Breast epithelium (tissue), 4 donors: Measurements from ENCODE around the gene NOL9. TPM values are rescaled to one million over a fixed set of nuclear protein-coding genes. Genes with fewer than 3 reads are reported as not detected.

Source experiments
- DNase-seq, 2 donors: peaks; one replicate each; pipeline ENCODE4 v3.0.0-alpha.2; 2019; ENCODE audit warnings: low spot score in 2 of 2
- H3K27ac ChIP-seq, 2 donors: fragments of 200-600 bp; sonication (generic) in 1 of 2; one replicate each; pipeline ENCODE4 v1.5.1; 2016 to 2019; ENCODE audit warnings: mild to moderate bottlenecking in 1 of 2
- H3K27me3 ChIP-seq, 2 donors: fragments of 200-600 bp; sonication (generic) in 1 of 2; one replicate each; pipeline versions ENCODE4 v1.5.1 to v1.6.0; 2017 to 2019; ENCODE audit warnings: control low read depth in 1 of 2, mild to moderate bottlenecking in 1 of 2
- H3K36me3 ChIP-seq: fragments of 200-600 bp; one replicate; pipeline ENCODE4 v1.5.1; 2019
- H3K4me1 ChIP-seq, 2 donors: fragments of 200-600 bp; sonication (generic); one replicate each; pipeline ENCODE4 v1.5.1; 2016 to 2019; ENCODE audit warnings: control low read depth in 1 of 2
- H3K4me3 ChIP-seq, 3 donors: fragments of 200-600 bp; sonication (generic); 1 replicate in 2 of 3; 2 replicates in 1 of 3; pipeline ENCODE4 v1.5.1; 2016 to 2019; ENCODE audit warnings: mild to moderate bottlenecking in 3 of 3, moderate library complexity in 2 of 3
- H3K9me3 ChIP-seq, 2 donors: fragments of 200-600 bp; sonication (generic) in 1 of 2; one replicate each; pipeline ENCODE4 v1.5.1; 2016 to 2019; ENCODE audit warnings: control low read depth in 1 of 2
- POLR2A ChIP-seq: fragments of 450-650 bp; IDR thresholded peaks from one replicate; pipeline ENCODE4 v1.6.1; 2016; ENCODE audit warnings: antibody characterized with exemption, mild to moderate bottlenecking, moderate library complexity
- POLR2AphosphoS5 ChIP-seq, 3 donors: sonication (generic); formaldehyde crosslinking; IDR thresholded peaks; one replicate each; pipeline ENCODE4 v1.6.1; 2017; ENCODE audit warnings: antibody characterized with exemption in 3 of 3
- intact Hi-C: fragments of 100-400 bp; cut with DNase I; formaldehyde crosslinking; loops from one replicate; pipeline ENCODE4 v1.15.1; 2023; ENCODE audit warnings: low total_unique reads
- total RNA-seq, 3 donors: library from RNA; depleted of rRNA; stranded (reverse); fragments of >200 nt; gene quantifications; one replicate each; pipeline ENCODE4 v1.1.0, GENCODE V29; 2016
- TF ChIP-seq, protein P1 (sequence below), 3 donors: fragments of 450-650 bp; IDR thresholded peaks; one replicate each; pipeline ENCODE4 v1.5.1; 2016 to 2017; ENCODE audit warnings: antibody characterized with exemption in 3 of 3, mild to moderate bottlenecking in 3 of 3, moderate library complexity in 3 of 3

Gene NOL9
- total RNA-seq, 3 donors from 2014 or later, result 14.7 to 29.6 (median 25.2) TPM

DNA sequence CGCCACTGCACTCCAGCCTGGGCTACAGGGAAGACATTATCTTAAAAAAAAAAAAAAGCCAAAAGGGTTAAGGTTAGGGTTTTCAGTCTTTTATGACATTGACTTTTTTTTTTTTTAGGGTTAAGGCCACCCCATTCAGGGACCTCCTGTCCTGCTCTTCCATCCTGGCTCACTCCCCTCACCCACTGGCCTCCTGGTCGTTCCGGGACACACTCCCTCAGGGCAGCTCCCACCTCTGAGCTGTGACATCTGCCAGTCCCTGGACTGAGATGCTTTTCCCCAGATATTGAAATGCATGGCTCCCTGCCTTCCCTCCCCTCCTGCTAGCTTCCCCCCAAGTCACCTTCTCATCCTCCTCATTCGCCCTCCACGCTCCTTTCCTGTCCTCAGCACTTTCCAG, 72.5 kb downstream of the NOL9 start:
- no peak for DNase-seq
- Histone ChIP-seq H3K4me1 (peaks cover 0 to 6% of the 10 kb centered on the region in 2 donors), H3K9me3 (no peaks in the 10 kb centered on the region), H3K36me3 (no peaks in the 10 kb centered on the region), H3K27me3 (no peaks in the 10 kb centered on the region), H3K27ac (no peak overlapping the region), H3K4me3 (no peak overlapping the region)
- intact Hi-C loops, result loop anchor here (10.0 kb wide), 1 partner anchor 53 kb away; no protein-coding TSS in a partner anchor
- TF ChIP-seq POLR2A (no peak), POLR2AphosphoS5 (IDR thresholded peaks at IDR 0.05) (no peak)
- TF ChIP-seq, protein P1, sequence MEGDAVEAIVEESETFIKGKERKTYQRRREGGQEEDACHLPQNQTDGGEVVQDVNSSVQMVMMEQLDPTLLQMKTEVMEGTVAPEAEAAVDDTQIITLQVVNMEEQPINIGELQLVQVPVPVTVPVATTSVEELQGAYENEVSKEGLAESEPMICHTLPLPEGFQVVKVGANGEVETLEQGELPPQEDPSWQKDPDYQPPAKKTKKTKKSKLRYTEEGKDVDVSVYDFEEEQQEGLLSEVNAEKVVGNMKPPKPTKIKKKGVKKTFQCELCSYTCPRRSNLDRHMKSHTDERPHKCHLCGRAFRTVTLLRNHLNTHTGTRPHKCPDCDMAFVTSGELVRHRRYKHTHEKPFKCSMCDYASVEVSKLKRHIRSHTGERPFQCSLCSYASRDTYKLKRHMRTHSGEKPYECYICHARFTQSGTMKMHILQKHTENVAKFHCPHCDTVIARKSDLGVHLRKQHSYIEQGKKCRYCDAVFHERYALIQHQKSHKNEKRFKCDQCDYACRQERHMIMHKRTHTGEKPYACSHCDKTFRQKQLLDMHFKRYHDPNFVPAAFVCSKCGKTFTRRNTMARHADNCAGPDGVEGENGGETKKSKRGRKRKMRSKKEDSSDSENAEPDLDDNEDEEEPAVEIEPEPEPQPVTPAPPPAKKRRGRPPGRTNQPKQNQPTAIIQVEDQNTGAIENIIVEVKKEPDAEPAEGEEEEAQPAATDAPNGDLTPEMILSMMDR (IDR thresholded peaks at IDR 0.05), result no peak

DNA sequence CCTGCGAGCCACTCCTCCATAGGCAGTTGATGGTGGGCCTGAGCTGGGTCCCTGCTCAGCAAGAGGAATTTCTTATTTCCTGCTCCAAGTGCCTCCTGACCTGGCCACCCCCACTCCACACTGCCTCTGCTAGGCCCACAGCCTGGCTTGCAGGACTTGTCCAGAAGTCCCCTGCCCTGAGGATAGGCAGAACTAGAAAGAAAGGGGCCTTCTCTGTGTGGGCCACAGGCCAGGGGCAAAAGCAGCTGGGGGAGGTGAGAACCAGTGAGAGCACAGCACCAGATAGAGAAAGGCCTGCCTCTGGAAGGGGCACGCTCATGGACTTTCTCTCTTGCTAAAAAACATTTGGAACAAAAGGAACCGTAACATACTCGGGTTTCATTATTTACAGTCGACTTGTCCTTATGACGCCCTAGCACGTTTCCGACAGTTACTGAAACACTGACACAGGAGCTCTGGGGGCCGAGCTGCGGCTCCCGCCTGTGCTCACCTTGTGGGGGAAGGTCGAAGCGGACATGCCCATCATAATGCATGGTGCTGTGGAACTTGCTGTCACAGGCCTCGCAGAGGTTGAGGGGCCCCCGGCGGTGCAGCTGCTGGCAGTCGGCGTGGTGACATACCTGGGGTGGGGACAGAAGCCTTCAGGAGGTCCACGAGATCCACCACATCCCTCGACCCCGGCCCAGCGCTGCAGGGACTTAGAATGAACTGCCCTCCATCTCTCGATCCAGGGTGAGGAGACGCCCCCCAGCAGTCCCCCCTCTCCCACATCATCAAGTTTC, 77.1 kb downstream of the NOL9 start:
- Histone ChIP-seq H3K9me3 (no peaks in the 10 kb centered on the region), H3K4me1 (no peaks in the 10 kb centered on the region), H3K36me3 (no peaks in the 10 kb centered on the region), H3K4me3 (no peak overlapping the region), H3K27me3 (no peaks in the 10 kb centered on the region), H3K27ac (no peak overlapping the region)
- intact Hi-C loops, result no loop called here
- TF ChIP-seq POLR2A (no peak), POLR2AphosphoS5 (IDR thresholded peaks at IDR 0.05) (no peak)
- TF ChIP-seq, protein P1 (IDR thresholded peaks at IDR 0.05), result no peak
- DNase-seq, result no peak

DNA sequence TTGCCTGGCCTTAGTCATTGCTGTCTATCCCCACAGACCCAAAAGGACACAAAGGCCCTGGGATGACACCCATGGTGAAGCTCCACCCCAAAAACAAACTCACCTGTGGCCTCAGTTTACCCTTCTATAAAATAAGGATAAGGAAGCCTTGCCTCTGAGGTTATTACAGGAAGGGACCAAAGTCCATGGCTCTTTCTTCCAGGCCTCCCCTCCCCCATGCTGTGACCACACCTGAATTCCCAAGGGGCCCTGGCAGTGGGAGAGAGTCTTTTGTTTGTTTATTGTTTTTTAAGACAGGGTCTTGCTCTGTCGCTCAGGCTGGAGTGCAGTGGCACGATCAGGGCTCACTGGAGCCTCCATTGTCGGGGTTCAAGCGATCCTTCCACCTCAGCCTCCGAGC, 77.8 kb downstream of the NOL9 start:
- Histone ChIP-seq H3K9me3 (no peaks in the 10 kb centered on the region), H3K27ac (no peak overlapping the region), H3K4me3 (no peak overlapping the region), H3K27me3 (no peaks in the 10 kb centered on the region), H3K36me3 (no peaks in the 10 kb centered on the region), H3K4me1 (no peaks in the 10 kb centered on the region)
- TF ChIP-seq, protein P1 (IDR thresholded peaks at IDR 0.05), result no peak
- TF ChIP-seq POLR2AphosphoS5 (IDR thresholded peaks at IDR 0.05), result no peak
- TF ChIP-seq POLR2A, result no peak
- DNase-seq, result no peak
- intact Hi-C loops, result no loop called here

DNA sequence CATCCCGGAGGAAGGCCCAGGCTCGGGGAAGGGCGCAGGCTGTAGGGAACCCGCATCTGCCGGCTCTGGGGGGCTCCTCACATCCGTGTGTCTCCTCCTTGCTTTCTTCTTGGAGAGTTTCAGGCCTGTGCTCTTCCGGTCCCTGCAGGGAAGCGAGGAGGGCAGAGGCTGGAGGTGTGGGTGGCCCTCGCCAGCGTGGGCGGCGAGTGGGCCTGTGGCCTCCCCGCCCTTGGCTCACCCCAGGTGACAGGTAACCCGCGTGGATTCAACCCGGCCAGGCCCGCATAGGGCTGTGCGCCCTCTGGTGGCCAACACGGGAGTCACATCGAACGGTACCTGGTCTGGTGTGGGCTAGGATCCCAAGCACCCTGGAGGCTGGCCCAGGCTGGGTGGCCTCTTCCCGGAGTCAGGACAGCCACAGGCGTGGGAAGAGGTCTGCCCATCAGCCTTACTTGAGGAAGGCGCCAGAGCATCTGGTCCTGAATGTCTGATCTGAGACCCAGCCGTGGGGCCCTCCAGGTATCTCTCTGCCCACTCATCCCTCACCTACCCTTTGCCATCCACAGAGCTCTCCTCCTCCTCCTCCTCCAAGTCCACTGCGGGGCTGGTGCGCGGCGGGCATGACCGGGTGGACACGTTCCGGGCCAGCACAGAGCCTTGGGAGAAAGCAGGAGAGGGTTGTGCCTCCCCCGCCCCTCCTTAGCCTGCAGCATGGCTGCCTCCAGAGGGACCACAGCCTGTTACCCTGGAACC, 78.8 kb downstream of the NOL9 start:
- H3K36me3 ChIP-seq, result no peaks in the 10 kb centered on the region

More for the DNA sequence above, 78.8 kb downstream of the NOL9 start:
- no peak overlapping the region for H3K4me3 ChIP-seq
- TF ChIP-seq POLR2AphosphoS5 (IDR thresholded peaks at IDR 0.05) (no peak), POLR2A (no peak)
- TF ChIP-seq, protein P1 (IDR thresholded peaks at IDR 0.05), result peak; percentile 71 to 82 (median 81)
- no peaks in the 10 kb centered on the region for H3K27me3 ChIP-seq
- DNase-seq, result peak in 1 of 2 donors; percentile 42
- no peak overlapping the region for H3K27ac ChIP-seq
- intact Hi-C loops, result no loop called here
- no peaks in the 10 kb centered on the region for H3K9me3 ChIP-seq
- no peaks in the 10 kb centered on the region for H3K4me1 ChIP-seq
